GM11168 (cell line): ENCODE results near the gene DNM3.
"Not testable (repeated sequence)": the region's sequence is repeated elsewhere in the genome, so short reads cannot be mapped to it uniquely, and the experiment has no call there.

Experiments
- in situ Hi-C: fragments of 300-500 bp; cut with MboI; formaldehyde crosslinking; loops from one replicate; pipeline ENCODE4 v1.12.0; 2022; ENCODE audit warnings: low sequenced_read_pairs; ENCODE audit not compliant: unreplicated experiment

The DNM3 gene

DNA sequence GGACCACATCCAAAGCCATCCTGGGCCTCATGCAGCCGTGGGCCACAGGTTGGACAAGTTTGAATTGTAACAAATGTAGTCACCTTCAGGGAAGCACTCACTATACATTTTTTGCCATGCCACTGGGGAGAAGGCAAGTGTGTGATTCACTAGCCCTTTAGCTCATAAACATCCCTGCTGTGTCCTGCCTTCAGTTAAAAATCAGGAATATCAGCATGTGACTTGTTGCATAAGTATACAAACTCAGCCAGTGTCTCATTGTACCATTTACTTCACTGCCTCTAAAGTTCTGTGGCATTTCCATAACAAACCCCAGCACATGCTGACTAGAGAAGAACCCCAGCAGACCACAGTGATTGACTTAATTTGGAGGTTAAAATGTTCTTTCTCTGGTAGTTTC is 437.2 kb downstream of the DNM3 start:
- in situ Hi-C loops = no loop called here

GRCh38 chr1:172279939-172280636 is 438.8 kb downstream of the DNM3 start:
- in situ Hi-C loops = no loop called here

DNA sequence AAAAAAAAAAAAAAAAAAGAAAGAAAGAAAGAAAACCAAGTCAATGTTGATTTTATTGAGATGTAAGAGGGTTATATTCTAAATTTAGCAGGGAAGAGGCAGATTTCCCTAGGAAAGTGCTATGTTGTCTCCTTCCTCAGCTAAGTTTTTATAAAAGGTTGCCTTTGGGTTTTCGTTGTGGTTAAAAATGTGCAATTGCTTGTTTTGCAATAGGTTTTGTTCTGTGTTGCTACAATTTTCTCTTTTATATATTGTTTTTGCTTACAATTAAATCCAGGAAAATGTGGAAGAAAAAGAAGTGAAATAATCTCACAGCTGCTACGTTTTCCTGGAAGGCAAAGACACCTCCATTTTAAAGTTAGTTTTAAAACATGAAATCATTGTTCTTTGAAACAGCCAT is 442.5 kb downstream of the DNM3 start:
- in situ Hi-C loops = no loop called here

DNA sequence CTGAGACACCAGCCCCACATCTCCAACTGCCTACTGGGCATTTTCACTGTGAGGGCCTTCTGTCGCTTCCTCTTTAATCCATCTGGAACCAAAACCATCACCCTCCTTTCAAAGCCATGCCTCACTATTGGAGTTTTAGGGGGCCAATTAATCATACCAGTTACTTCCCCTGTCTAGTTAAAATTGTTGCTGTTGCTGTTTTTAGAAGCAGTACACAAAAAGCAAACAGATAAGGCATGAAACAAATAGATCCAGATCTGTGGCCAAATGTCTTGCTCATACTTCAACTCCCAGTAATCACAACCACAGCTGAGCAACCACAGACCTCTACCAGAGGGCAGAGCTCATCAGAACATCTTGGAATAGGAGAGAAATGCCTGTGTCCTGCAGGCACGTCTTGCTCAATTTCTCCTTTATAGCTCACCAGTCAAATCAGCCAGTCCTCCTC is 445.4 kb downstream of the DNM3 start:
- in situ Hi-C loops = no loop called here

DNA sequence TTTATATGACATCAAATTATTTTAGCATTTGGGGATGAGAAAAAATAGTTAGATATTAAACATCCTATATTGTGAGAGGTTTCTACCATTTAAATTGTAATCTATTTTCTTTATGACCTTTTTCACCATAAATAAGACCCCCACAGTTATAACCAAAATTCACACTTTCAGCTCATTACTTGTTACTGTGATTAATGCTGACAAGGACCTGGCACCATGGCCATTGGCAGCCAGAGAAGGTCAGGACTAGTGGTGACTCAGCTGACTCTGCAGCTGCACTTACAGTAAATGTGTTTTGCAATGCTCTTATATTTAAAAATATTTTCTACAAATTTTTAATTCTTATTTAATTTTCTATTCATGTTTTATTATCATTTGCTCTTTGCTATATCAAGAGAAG is 445.9 kb downstream of the DNM3 start:
- in situ Hi-C loops = no loop called here

GRCh38 chr1:172288581-172288980 is 447.3 kb downstream of the DNM3 start:
- in situ Hi-C loops = no loop called here

GRCh38 chr1:172289448-172289847 is 448.1 kb downstream of the DNM3 start:
- in situ Hi-C loops = no loop called here

DNA sequence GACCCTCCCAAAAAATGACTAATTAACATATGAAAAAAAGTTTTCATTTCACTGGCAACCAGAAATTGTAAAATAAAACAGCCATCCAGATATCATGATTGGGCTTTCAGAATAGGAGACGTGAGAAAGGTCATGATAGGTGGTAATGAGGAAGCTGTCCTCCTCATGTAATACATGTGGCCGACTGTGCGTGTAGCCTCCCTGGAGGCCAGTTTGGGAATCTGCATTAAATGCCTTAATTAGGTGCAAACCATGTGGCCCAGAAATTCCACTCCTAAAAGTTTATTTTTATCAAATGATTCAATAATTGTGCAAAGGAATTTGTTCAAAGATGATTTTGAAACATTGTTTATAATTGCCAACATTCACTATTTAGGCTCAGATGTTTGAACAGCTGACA is 451.5 kb downstream of the DNM3 start:
- in situ Hi-C loops = no loop called here

- in situ Hi-C loops = no loop called here
Measured at GRCh38 chr1:172293429-172293828, 452.1 kb downstream of the DNM3 start.

DNA sequence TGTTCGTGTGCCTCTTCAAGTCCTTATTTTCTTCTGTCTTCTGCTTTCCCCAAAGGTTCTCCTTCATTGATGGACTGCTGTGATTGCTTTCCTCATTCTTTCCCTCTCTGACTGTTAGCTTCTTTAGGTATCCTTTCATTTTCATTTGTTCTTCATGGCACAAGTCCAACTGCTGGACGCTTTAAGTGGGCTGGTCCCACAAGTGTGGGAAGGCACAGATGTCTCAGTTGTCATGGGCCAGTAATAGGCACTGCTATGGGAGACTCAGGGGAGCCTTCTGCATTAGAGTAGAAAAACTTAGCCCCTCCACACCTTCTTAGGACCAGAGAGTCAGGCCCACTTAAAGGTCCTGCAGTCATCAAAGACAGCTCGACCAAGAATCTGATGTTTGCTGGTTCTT is 456.8 kb downstream of the DNM3 start:
- in situ Hi-C loops = no loop called here

- in situ Hi-C loops = no loop called here
Measured at GRCh38 chr1:172298911-172299310, 457.6 kb downstream of the DNM3 start.

- in situ Hi-C loops = no loop called here
Measured at GRCh38 chr1:172299515-172299914, 458.2 kb downstream of the DNM3 start.

- in situ Hi-C loops = not testable (repeated sequence)
Measured at GRCh38 chr1:172307508-172307907, 466.2 kb downstream of the DNM3 start.

DNA sequence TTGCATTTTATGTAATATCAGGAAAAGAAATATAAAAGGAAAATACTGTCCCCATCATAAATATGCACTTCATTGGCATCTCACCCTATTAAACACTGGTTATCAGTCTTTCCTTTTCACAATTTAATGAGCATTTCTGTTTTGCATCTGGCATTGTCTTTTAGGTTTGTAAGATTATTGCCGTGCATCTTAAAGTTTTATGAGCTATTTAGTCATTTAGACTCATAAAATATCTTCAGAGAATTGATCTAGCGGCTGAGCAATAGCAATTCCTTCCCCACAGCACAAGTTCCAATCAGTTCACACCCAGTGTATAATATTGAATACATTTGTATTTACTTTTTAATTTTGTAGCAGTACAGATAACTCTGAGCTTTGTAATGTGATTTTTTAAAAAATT is 466.8 kb downstream of the DNM3 start:
- in situ Hi-C loops = no loop called here

- in situ Hi-C loops = no loop called here
Measured at GRCh38 chr1:172308577-172308976, 467.3 kb downstream of the DNM3 start.

- in situ Hi-C loops = no loop called here
Measured at GRCh38 chr1:172320733-172321132, 479.4 kb downstream of the DNM3 start.

GRCh38 chr1:172321451-172321850 is 480.2 kb downstream of the DNM3 start:
- in situ Hi-C loops = no loop called here

GRCh38 chr1:172322219-172323061 is 481.1 kb downstream of the DNM3 start:
- in situ Hi-C loops = no loop called here

DNA sequence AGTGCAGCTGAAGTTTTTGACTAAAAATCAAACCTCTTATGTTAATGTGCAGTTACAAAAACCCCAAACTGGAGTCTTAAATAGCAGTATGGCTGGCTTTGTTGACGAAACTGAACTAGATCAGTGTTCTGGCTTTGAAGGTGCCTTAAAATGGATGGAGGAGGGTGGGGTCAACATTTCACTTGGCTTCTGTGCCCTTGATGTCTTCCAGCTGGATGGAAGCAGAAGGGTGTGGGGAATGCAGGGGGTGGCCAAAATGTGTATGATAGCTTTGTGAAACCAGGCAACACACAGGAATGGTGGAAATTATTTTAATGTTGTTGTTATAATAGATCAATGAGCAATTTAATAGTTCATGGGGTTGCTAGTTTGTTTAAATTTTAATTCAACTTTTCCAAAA is 482.4 kb downstream of the DNM3 start:
- in situ Hi-C loops = no loop called here

GRCh38 chr1:172324086-172324485 is 482.8 kb downstream of the DNM3 start:
- in situ Hi-C loops = no loop called here

DNA sequence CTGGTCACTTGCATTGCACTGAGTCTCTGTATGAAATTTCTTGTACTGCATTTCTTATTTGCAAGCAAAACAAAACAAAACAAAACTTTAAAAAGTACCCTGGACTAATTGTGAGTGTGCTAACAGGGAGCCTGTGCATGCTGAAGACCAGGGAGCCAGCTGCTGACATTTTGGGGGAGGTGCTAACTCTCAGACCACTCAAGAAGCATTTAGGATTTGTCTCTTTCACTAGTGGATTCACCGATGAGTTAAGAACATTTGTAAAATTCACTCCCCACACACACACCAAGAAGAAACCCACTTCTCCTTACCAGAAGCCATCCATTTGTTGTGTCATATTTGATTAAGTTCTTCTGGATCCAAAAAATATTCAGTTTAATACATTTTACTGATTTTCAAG is 483.5 kb downstream of the DNM3 start:
- in situ Hi-C loops = no loop called here

DNA sequence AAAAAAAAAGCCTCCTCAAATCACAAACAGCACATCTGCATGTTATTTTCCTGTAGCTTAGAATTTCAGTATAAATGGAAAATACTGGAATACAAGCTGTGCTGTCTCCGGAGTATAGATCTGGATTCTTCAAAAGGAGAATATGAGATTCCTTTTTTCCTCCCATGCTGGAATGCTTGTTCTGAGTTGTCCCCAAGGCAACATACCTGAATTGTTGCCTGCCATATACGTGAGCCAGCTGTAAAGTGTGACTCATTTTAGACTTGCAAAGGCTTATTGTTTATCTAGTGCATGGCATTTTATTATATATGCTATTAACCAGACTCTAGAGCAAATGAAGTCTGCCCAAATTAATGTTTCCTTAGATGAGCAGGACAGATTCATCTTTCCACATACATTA is 484.2 kb downstream of the DNM3 start:
- in situ Hi-C loops = no loop called here
